ENCODE data around the gene BPIFB3.

The BPIFB3 gene, protein sequence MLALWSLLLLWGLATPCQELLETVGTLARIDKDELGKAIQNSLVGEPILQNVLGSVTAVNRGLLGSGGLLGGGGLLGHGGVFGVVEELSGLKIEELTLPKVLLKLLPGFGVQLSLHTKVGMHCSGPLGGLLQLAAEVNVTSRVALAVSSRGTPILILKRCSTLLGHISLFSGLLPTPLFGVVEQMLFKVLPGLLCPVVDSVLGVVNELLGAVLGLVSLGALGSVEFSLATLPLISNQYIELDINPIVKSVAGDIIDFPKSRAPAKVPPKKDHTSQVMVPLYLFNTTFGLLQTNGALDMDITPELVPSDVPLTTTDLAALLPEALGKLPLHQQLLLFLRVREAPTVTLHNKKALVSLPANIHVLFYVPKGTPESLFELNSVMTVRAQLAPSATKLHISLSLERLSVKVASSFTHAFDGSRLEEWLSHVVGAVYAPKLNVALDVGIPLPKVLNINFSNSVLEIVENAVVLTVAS

DNA sequence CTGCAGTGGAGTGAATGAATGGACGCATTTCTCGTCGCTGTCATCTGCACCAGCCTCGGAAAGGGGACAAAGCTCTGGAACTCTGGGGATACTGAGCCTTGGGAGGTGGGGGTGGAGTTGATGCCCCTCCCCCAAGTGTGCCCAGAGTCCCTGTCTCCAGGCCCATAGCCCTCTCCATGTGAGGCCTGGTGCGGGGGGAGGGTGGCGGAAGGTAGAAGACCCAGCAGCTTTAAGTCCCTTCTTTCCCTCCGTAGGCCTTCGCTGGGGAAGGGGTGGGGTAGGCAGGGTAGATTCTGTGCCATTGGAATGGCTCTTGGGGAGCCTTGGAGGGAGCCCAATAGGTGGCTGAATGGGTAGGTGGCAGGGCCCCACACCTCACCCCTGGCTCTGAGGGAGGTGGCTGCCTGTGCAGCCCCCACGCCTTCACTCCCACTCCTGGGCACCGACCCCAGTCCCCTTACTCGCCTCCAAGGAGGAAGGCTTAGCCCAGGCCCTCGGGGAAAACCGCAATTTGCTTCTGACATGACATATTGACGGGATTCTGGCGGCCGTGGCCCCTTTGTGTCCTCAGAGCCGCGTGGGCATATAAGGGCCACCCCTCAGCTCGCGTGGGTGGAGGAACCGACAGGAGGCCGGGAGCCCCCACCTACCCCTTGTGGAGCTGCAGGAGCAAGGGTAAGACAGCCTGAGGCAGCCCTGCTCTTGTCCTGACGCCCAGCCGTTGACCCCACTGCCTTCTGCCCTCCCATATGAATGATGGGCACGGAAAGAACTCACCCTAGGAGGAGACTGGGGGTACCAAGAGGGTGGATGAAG lies at the start of gene BPIFB3:
TSS of gene BPIFB3 (plus strand) at position 613 of the 816 bp plus-strand sequence. CDS start 1,533 bp downstream, outside the sequence.
- no peak for DNase-seq

DNA sequence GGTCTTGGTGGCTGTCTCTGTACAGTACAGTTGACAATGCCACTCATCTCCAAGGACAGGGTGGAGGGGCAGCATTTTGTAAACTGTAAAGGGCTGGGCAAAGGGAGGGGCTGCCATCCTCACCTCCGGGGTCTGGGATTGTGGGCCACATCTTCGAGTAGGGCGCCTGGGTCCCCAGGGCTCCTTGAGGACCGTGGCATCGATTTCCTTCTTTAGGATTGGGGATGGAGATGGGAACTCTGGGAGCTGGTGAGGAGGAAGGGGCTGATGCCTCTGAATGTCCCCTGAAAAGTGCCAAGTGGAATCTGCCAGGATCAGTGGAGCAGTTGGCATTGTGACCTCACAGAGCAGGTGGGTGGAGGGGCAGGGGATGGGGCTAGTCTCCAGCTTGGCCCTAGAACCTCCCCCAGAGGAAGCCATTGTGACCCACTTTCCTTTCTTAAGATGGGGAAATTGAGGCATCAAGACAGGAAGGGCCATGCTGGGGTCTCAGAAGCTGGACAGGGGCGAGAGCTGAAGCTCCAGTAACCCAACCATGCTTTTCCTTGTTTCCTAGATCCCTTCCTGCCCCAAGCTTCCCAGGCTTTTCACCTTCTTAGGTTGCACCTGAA lies 49.5 kb upstream of the BPIFB3 start, which contains the start of gene SUN5:
TSS of gene SUN5 (minus strand) at position 293 of the 611 bp plus-strand sequence. CDS start at position 200, 93 bp downstream.
- no peak for DNase-seq

DNA sequence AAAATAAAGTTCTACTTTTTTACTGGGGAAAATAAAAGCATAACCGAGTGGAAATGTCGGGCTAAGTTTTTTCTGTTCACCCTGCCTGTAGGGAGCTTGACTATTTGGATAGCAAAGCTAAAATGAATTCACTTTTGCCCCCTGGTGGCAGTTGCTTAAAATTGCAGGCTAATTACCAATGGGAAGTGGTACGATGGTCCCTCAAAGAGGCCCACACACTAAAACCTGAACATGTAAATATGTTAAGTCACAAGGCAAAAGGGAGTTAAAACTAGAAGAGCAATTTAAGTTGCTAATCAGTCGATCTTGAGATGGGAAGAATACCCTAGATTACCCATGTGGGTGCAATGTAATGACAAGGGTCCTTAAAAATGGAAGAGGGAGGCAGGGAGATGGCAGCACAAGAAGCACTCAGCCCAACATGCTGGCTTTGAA lies 48.6 kb upstream of the BPIFB3 start:
- no peak for DNase-seq

DNA sequence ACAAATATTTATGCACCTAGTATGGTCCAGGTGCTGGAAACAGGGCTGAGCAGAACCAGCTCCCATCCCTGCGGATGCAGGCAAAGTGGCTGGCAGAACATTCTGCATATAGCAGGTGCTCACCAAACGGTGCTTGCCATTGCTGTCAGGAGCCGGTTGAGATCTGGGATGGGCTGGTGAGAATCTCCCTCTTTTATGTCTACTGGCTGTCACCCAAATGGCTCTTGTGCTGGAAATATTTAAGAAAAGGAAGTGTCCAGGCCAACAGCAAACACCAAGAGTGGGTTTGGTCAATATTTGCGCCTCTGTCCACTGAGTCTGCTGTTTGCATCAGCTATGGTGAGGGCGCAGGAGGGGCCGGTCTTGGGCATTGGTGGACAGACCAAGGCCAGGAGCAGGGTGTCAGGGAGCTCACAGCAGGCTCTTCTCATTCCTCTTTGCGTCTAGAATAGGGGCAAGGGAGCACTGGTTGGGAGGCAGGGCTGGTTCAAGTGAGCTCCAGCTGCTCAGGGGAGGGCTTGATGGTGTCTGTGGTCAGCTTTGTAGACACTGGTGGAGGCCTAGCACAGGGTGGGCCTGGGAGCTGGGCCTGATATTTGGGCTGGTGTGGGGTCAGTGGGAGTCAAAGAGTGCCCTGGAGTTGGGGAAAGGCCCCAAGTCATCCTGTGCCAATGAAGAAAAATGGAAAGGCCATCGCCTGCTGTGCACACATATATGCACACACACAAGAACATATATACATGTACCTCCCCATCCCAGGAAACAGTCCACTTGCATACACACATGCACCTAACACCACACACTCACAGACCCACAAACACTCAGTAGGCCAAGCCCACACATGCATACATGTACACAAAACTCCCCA lies 47.6 kb upstream of the BPIFB3 start:
- no peak for DNase-seq

DNA sequence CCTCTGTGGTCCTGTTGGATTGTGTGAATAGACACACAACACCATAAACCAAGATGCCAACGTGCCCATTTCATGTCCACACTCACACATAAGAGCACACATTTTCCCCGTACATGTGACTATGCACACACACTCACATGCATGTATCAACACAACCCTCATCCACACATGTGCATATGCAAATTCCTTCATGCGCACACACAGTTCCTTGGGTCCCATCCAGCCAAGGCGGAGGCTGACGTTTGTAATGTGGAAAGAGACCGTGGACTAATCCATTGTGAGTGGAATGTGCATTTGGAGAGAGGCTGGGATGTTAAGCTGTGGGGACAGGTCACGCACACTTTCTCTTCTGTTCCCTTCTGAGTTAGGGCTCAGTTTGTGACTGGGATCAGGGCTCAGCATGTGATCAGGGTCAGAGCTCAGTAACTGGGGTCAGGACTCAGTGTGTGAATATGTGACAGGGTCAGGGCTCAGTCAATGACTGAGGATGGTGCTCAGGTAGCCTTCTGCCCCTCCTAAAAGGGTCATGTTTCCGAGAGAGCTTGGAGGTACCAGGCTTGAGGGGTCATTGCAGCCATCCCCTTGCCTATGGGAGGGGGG lies 46.8 kb upstream of the BPIFB3 start:
- DNase-seq: no peak

DNA sequence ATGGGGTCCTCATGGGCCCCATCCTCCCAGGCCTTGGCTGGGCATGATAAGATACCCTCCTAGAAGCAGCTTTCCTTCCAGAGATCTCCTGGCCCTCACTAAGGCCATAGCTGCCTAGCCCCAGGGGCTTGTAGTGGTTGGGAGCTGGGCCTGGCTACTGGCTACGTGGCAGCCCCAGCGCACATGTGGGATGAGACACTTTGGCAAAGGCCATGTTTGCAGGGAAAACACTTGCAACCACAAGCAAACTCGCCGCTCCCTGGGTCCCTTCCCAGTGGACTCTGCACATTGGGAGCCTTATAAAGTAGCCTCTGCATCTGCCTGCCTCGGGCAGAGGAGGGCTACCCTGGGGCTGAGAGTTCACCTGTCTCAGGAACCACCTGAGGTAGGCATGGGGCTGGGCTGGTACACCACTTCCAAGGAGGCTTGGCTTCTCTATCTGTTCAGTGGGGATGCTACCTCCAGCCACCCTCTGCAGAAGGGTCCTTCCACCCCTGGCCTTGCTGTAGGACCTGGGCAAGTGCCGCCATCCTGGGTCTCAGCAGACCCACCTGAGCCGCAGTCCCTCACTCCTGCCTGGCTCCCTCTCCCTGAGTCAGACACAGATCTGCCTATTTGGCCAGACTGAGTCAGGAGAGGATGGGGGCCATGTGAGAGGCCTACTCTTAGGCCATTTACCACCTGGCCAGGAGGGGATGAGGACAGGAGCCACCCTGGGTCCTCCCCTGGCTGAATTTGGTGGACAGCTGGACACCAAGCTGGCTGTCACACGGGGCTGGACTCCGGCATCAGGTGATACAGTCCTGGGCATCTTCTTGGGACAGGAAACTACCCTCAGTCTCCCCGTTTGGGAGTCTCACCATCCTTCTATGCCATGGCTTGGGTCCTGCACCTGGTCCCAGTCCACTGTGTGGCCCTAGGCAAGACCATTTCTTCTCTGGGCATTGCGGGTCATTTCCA lies 46.0 kb upstream of the BPIFB3 start, which contains the start of gene BPIFB2:
TSS of gene BPIFB2 (plus strand) at position 329 of the 960 bp plus-strand sequence. CDS start 871 bp downstream, outside the sequence.
- no peak for DNase-seq

DNA sequence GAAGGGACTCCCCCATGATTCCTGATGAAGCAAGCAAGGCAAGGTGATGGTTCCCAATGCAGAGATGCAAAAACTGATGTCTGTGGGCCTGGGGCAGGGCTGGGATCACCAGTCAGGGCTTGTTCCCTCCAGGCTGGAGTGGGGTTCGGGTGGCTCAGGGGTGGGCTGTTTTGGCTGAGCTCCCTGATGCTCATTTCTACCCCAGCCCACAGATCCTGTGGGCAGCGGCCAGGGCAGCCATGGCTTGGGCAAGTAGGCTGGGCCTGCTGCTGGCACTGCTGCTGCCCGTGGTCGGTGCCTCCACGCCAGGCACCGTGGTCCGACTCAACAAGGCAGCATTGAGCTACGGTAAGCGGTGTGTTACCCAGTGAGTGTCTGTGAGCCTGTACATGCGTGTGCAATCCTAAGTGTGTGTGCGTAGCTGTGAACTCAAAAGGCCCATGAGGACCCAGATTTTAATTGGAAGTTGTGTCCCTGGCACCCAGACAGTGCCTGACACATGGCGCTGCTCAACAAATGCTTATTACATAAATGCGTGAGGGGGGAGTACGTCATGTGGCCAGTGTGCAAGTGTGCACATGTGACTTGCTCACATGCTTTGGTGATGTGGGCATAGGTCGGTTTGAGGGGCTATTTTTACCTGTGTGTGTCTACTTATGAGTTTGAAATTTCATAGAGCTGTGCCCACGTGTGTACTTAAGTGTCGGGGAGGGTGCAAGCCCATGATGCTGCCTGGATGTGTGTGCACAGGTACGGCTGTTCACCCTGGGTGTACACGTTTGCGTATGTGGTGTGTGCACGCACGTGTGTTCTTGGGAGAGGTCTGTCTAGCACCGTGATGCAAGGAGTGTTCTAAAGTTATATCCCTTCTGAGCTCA lies 45.1 kb upstream of the BPIFB3 start:
- no peak for DNase-seq

DNA sequence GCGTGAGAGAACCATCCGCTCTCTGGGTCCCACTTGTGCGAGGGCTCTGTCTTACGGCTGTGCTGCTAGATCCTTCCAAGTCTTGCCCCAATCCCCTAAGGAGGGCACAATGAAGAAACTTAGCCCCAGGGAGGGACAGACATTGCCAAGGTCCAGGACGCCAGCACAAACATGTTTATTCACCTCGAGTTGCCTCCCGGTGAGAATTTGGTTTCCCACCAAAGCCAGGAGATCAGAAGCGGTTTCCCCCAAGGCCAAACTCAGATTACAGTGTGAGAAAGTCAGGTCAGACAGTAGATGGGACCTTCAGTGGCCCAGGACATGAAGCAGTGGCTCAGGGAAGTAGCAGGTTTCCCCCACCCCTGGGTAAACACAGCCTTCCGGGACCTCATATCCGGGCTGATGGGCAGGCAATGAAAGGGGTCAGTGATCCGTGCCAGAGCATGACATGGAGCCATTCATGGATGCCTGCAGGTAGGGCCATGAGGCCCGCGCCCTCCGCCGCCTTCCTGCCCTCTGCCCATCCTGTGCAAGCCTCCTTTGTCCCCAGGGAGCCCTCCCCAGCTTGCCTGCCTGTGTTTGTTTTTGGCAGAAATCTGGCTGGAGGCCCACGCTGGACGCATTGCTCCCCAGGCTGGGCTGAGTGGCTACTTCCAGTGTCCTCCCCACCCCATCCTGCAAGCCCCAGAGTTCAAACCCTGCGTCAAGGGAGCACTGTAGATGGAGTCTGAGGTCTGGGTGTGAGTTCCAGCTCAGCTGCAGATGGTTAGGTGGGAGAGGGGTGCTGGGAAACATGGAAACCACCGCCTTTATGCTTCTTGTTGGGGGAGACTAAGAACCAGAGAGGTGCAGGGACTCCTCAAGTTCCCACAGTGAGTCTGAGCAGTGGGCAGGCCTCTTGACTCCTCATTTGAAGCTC lies 44.2 kb upstream of the BPIFB3 start:
- DNase-seq: no peak

DNA sequence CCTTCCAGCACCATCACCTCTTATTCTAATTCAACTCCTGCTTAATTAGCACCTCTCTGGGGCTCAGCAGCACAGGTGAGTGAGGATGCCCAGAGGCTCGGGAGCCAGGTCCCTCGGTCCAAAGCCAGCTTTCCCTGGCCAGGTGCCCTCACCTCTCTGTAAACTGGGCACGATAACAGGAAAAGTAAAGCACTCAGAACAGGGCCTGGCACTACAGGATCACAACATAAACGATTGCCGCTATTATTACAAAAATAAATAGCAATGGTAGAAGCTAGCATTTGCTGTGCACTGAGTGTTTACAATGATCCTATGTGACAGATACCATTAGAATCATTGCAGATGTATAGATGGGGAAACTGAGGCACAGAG lies 43.6 kb upstream of the BPIFB3 start:
- DNase-seq: no peak

DNA sequence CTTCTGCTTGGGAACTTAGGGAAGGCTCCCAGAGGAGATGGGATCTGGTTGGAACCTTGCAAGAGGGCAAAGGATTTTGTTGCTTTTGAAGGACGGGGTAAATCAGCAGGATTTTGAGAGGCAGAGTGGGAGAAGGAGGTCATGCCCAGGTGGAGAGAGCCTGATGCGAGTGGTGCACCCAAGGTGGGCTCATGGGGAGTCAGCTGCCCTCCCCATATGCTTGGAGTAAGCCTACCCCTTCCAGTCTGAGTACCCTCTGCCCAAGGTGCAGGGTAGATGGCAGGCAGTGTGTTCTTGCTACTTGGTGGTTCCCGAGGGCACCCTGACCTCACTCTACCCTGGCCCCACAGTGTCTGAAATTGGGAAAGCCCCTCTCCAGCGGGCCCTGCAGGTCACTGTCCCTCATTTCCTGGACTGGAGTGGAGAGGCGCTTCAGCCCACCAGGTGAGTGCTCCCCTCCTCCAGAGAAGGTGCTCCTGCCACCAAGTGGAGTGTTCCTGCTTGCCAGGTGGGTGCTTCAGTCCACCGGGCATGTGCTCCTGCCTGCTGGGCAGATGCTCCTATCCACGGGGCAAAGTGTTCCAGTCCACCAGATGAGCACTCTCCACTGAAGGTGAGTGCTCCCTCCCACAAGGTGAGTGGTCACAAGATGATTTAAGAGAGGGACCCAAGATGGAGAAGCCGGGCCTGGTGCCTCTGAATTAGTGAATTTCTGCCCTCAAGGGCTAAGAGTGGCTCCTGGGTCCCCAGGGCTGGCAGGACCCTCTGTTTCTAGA lies 42.8 kb upstream of the BPIFB3 start:
- no peak for DNase-seq

DNA sequence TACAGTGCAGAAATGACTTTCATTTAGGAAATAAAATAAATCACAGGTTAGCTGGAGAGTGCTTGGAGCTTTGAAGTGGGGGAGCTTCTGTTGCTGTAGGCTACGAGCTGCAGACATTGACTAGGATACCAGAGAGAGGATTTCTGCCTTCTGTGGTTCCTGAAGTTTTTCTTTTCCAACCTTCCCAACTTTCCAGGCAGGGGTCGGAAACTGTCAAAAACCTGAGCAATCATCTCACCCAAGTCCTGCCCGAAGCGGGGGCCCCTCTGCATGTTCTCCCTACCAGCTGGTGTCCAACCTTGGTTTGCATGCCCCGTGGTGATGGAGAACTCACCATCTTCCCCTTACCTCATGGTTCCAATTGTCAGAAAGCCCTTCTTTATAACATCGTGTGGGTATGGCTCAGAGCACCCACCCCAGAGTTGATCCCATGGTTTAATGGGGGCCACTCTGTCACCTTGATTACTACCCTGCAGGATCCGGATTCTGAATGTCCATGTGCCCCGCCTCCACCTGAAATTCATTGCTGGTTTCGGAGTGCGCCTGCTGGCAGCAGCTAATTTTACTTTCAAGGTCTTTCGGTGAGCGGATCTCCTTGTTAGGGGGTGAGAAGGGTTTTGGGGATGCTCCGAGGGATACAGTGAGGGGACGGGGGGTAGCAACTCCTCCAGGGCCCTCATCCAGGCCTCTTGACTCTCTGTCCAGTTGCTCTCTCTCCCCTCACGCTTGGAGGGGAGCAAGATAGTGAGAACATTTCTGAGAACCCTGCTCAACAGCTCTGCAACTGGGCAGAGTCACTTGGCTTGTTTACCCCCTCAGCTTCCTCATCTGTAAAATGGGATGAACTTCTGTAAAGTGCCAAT lies 41.1 kb upstream of the BPIFB3 start:
- no peak for DNase-seq

DNA sequence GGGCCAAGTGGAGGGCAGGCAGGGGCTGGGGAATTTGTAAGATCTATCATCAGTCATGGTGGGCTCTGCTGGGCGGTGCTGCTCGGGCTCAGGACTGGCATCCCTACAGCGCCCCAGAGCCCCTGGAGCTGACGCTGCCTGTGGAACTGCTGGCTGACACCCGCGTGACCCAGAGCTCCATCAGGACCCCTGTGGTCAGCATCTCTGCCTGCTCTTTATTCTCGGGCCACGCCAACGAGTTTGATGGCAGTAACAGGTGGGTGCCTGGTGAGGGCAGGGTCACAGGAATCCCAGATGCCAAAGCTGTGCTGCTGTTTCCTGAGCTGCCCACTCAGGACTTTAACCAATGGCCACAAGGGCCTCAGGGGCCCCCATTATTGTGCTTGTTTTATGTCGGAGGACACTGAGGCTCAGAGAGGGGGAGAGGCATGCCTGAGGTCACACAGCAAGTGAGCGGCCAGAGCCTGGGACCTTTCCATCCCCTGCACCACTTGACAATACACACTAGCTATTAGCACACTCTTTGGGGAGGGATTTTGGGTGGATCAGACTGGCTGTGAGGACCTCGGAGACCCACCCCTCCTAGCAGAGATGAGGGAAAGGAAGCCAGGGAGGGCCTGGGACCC lies 39.9 kb upstream of the BPIFB3 start:
- no peak for DNase-seq

DNA sequence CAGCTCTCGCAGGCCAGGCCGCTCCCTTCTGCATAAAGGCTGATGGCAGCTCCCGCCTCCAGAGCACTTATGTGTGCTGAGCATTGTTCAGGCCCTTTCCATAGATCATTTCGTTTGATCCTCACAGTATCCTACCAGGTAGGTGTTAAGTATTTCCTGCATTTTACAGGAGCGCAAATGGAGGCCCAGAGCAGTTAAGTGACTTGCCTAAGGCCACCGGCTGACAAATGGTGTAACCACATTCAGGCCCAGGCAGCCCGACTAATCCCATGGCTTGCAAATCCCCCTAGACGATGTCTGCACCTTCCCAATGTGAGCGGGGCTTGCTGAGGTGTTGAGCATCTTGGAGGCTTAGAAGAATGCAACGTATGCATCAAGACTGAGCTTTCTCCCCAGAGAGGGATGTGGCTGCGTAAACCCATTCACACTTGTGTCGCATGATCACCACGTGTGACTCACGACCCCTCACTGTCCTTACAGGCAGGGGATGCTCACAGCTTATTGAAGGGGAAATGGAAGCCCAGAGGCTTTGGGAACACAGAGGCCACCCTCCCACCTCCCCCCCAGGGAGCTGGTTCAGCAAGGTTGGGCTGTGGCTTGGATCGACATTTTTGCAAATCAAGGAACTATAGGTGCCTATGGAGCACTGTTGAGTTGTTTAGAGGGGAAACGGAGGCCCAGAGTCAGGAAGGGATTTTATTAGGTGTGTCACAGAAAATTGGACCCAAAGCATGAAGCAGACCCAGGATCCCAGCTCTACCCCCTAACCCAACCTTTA lies 39.2 kb upstream of the BPIFB3 start:
- DNase-seq: no peak

DNA sequence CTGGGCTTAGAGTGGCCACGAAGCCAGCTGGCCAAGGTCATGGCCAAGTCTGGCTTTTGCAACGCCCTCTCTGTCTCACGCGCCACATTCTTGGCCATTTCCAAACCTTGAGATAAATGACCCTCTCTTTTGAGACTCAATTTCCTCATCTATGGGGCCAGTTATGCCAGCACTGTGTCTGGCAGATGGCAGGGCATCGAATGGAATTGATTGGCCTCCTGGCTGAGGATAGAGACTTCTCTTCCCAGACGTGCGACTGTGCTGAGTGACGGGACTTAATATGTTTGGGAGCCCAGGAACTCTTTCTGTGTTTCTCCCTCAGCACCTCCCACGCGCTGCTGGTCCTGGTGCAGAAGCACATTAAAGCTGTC lies 38.6 kb upstream of the BPIFB3 start:
- DNase-seq: no peak
